Measurements from ENCODE around the gene IFI27.

DNA sequence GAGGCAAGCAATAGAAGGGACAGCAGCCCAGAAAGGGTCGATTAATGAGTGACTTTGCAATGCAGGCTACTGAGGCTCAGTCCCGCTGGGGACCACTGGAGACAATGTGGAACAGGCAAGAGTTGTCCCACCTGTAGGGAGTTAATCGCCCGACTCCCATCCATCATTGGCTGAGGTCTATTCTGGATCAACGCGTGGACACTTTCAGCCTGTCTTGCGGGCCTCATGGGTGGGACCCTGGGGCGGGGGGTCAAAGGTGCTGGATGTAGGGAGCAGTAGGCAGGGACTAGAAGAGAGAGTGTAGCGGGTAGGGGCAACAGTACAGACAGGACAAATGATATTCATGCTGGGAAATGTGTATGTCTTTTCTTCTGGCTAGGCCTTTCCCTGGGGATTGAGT is 12.8 kb downstream of the IFI27 start:
- TF ChIP-seq CTCF (IDR thresholded peaks at IDR 0.05) (no peak), POLR2A (IDR thresholded peaks at IDR 0.05) (no peak)

All from ovary (tissue), 3 donors.